Bronchial smooth muscle cell (primary cell): Measurements from ENCODE around the gene ARCN1. TPM values are rescaled to one million over a fixed set of nuclear protein-coding genes. Genes with fewer than 3 reads are reported as not detected.

Source experiments
- total RNA-seq: library from RNA; depleted of rRNA; stranded (reverse); fragments of >200 nt; gene quantifications from 2 replicates; pipeline ENCODE4 v1.2.1, GENCODE V29; 2014

The ARCN1 gene
- 101 and 113 TPM in 2 replicates for total RNA-seq

DNA sequence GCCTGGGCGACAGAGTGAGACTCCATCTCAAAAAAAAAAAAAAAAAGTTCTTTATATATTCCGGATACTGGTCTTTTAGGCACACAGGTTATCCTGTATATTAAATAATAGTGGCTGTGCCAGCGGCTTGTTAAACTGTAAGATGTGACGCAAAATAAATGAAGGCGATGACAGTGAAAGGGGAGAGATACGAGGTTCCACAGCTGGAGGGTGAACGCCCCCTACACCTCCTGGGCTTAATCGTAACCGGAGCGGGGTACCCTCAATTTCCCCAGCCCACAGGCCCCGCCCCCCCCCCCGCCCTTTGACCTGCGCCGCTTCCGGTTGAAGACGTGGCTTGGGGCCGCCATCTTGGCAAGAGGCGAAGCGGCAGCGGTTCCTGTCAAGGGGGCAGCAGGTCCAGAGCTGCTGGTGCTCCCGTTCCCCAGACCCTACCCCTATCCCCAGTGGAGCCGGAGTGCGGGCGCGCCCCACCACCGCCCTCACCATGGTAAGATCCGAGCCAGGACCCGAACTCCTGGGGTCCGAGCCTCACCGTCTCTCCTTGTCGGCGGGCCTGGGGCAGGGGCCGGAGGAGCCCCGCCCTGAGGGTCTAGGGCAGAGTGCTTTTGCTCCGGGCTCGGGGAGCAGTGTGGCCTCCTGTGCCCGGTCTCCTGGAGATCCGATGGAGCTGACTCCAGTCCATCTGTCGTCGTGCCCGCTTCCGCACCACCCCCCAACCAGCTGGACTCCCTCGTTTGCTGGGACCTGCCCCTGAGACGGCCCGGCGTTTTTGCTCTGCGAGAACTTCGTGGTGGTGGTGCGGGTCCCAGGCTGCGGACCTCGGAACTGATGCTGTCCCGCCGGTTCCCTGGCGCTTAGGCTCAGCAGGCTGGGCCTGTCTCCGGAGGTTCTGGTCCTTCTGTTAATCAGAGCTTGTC, at the start of gene ARCN1:
Gene ARCN1 (plus strand): TSS at position 349 of the 920 bp plus-strand sequence. CDS start 139 bp downstream, at position 488.

GRCh38 chr11:118527109-118527508, 45.1 kb upstream of the ARCN1 start, which contains the start of gene TTC36:
Gene TTC36, plus strand, starts transcription at chr11:118527474. Its CDS starts 21 bp downstream, at chr11:118527495.

DNA sequence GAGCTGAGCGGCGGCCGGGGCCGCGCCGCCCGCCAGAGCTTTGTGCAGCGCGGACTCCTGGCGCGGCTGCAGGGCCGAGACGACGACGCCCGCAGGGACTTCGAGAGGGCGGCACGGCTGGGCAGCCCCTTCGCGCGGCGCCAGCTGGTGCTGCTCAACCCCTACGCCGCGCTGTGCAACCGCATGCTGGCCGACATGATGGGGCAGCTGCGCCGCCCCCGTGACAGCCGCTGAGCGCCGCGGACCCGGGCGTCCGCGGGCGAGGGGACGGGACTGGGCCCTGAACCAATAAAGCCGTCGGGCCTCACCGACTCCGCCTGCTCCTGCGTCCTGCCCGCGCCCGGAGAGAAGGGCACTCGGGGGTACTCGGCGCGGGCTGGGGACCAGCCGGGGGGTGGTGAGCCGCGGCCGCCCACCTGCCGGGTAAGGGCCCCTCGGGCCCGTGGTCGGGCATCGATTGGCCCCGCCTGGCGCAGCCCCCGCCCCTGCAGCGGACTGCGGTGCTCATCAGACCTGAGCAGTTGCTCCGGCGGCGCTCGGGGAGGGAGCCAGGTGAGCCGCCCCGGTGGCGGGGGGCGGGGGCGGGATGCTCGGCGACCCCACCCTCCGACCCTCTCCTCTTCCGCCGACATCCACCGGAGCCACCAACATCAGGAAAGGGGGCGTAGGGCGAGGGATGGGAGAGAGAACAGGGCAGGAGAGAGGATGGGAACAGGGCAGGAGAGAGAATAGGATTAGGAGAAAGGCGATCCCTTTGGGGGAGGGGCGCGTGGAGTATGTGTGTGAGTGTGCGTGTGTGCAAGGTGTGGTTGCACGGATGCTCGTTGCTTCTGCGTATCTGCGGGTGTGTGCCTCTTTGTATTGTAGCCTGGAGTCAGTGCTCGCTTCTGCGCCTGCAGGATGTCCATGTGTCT, 41.3 kb upstream of the ARCN1 start, which contains the start of gene TMEM25:
Gene TMEM25 (plus strand): TSS at position 510 of the 914 bp plus-strand sequence. CDS start 610 bp downstream, outside the sequence.

DNA sequence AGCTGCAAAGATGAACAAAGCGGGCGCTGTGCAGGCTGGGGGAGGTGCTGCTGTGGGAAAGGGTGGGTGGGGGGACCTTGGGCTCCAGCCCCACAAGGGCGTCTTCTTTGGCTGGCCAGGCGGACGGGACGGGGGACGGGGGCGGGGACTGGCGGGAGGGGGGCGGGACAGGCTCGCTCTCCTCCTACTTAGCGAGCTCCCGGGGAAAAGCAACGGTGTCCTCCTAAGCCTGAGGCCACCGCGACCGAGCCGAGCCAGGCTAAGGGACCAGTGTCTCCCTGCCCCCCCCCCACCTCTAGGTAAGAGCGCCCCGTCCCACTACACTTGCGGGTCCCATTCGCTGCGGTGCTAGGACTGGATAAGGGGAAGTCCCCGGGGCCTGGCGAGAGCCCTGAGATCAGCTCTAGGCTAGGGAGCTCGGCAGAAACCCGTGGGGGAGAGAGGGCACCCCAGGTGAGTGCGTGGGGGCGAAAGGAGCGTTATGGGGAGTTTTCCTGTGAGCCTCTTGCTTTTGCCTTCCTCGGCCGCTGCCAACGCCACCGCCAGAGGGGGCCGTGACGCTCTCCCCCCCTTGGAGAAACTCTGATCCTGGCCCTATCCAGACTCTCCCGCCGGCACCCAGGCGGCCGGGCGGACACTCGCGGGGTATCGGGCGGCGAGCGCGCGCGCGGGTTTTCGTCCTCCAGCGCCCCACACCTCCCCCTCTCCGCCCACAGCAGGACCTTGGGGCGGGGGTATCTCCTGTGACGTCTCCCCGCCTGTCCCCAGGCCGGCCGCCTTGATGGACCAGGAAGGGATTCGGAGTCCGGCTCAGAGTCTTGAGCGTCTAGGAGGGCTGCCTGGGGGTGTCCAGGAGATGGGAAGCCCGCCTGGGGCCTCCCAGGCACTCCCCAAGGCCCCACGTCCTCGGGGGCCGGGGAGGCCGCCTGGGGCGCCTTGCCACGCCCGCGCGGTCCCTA, 35.5 kb downstream of the ARCN1 start, which contains the start of gene PHLDB1:
Gene PHLDB1 (plus strand): TSS at position 215 of the 959 bp plus-strand sequence. CDS start 6,222 bp downstream, outside the sequence.

Other genes with a start within 250 kb of the ARCN1 start
- gene CD3D, start 229.7 kb upstream of the ARCN1 start, total RNA-seq, result not detected in 2 replicates
- not detected in 2 replicates for gene CD3G, start 228.1 kb upstream of the ARCN1 start, total RNA-seq
- gene UBE4A, start 212.8 kb upstream of the ARCN1 start, total RNA-seq, result 20.3 and 25.7 TPM in 2 replicates
- gene ATP5MG, start 170.8 kb upstream of the ARCN1 start, total RNA-seq, result 135 and 157 TPM in 2 replicates
- 15.8 and 23.3 TPM in 2 replicates for gene KMT2A, start 135.9 kb upstream of the ARCN1 start, total RNA-seq
- gene TTC36, start 44.9 kb upstream of the ARCN1 start, total RNA-seq, result 0.79 TPM in 1 of 2 replicates, not detected in the other
- gene TMEM25, start 41.2 kb upstream of the ARCN1 start, total RNA-seq, result 11.2 and 12.1 TPM in 2 replicates
- gene IFT46, start 6.5 kb upstream of the ARCN1 start, total RNA-seq, result 26.8 and 31.9 TPM in 2 replicates
- gene PHLDB1, start 35.2 kb downstream of the ARCN1 start, total RNA-seq, result 58.5 and 89.3 TPM in 2 replicates
- under 0.01 TPM in 1 of 2 replicates, not detected in the other for gene TREH, start 107.2 kb downstream of the ARCN1 start, total RNA-seq
- gene DDX6, start 218.8 kb downstream of the ARCN1 start, total RNA-seq, result 112 and 125 TPM in 2 replicates